ENCODE measurements around the gene CNTN5. TPM values are rescaled to one million over a fixed set of nuclear protein-coding genes. Genes with fewer than 3 reads are reported as not detected.

Gene CNTN5
- total RNA-seq, 2 donors from 2014 or later = 0.85 to 4.2 TPM

DNA sequence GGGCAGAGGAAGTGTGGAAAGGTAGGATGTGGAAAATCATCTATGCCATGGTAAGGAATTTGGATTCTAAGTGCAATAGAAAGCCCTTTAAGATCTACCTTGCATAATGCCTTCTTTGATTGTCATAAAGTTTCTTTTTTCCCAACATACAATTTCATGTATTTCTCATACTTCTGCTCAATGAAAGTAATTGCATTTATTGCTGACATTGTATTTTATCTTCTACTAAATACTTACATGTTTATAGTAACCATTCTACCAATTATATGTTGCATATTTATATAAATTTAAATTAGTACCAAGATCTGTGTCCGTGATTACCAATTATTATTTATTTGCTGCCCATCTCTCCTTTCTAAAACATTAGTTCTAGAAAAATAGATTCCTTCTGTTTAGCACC, 114.8 kb downstream of the CNTN5 start:
- ATAC-seq (ENCODE audit: insufficient number of reproducible peaks, low FRiP score, low read depth) (no peak), DNase-seq (ENCODE audit: low spot score) (no peak)
- TF ChIP-seq, protein P1, sequence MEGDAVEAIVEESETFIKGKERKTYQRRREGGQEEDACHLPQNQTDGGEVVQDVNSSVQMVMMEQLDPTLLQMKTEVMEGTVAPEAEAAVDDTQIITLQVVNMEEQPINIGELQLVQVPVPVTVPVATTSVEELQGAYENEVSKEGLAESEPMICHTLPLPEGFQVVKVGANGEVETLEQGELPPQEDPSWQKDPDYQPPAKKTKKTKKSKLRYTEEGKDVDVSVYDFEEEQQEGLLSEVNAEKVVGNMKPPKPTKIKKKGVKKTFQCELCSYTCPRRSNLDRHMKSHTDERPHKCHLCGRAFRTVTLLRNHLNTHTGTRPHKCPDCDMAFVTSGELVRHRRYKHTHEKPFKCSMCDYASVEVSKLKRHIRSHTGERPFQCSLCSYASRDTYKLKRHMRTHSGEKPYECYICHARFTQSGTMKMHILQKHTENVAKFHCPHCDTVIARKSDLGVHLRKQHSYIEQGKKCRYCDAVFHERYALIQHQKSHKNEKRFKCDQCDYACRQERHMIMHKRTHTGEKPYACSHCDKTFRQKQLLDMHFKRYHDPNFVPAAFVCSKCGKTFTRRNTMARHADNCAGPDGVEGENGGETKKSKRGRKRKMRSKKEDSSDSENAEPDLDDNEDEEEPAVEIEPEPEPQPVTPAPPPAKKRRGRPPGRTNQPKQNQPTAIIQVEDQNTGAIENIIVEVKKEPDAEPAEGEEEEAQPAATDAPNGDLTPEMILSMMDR (IDR thresholded peaks at IDR 0.05) = no peak
- Histone ChIP-seq H3K4me1 (ENCODE audit: control insufficient read depth in 1 of 2, low read depth in 2 of 2) (no peaks in the 10 kb centered on the region), H3K9me3 (no peaks in the 10 kb centered on the region), H3K27ac (no peak overlapping the region), H3K4me3 (no peak overlapping the region), H3K36me3 (no peaks in the 10 kb centered on the region), H3K27me3 (replicated peaks; ENCODE audit: insufficient read depth) (no peaks in the 10 kb centered on the region)

DNA sequence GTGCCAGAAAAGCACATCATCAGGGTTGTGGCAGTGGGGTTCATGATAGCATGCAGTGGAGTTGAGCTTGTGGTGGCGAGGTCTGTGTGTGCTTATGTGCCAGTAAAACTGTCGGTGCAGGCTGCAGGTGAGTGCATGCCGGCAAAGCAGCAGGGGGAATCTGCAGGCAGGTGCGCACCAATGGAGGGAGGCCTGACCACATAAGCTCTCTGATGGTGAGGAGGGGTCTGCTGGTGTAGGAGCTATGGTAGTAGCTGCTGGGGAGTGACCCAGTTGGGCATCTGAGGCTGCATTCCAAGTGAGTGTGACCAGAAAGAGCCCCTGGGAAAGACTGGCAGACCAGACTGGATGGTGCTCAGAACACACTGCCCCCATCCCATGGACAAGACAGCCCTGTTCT, 121.5 kb downstream of the CNTN5 start:
- TF ChIP-seq, protein P1 (IDR thresholded peaks at IDR 0.05) = no peak
- Histone ChIP-seq H3K4me1 (ENCODE audit: control insufficient read depth in 1 of 2, low read depth in 2 of 2) (no peaks in the 10 kb centered on the region), H3K4me3 (no peak overlapping the region), H3K36me3 (no peaks in the 10 kb centered on the region), H3K27me3 (replicated peaks; ENCODE audit: insufficient read depth) (no peaks in the 10 kb centered on the region), H3K27ac (no peak overlapping the region), H3K9me3 (peaks cover 3% of the 10 kb centered on the region)
- ATAC-seq (ENCODE audit: insufficient number of reproducible peaks, low FRiP score, low read depth) (no peak), DNase-seq (ENCODE audit: low spot score) (no peak)

DNA sequence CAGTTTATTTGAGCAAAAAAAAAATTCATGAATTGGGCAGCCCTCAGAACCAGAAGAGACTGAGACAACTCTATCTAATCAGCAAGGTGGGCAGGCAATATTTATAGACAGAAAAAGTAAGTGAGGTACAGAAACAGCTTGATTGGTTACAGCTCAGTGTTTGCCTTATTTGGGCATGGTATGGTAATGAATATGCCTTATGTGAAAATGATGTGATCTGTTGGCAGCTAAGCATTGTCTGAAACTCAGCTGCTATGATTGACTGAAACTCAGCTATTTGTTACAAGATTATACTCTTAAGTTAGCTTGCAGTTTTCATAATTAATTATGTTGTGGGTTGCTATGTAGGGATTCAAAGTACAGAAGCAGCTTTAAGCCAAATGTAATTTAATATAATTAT, 127.6 kb downstream of the CNTN5 start:
- Histone ChIP-seq H3K4me1 (ENCODE audit: control insufficient read depth in 1 of 2, low read depth in 2 of 2) (peaks cover 0 to 4% of the 10 kb centered on the region in 2 donors), H3K9me3 (peaks cover 3% of the 10 kb centered on the region), H3K36me3 (no peaks in the 10 kb centered on the region), H3K27ac (no peak overlapping the region), H3K27me3 (replicated peaks; ENCODE audit: insufficient read depth) (no peaks in the 10 kb centered on the region), H3K4me3 (no peak overlapping the region)
- ATAC-seq (ENCODE audit: insufficient number of reproducible peaks, low FRiP score, low read depth) (no peak), DNase-seq (ENCODE audit: low spot score) (no peak)
- TF ChIP-seq, protein P1 (IDR thresholded peaks at IDR 0.05) = no peak

DNA sequence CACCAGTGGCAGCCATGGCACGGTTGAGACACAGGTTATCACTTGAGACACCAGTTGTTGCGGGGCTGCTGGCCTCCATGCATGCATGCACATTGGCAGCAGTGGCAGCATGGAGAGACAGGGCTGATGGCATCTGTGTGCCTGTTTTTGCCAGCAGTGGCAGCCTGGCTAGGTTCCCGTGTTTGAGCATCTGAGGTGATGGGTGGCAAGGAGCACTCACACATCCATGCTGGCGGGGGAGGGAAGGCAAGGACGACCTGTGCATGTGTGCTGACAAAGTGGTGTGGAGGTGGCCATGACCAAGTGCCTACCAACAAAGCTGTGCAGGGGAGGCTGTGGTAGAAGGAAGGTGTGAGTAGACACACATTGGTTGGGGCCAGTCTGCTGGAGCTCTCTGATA, 133.5 kb downstream of the CNTN5 start:
- ATAC-seq (ENCODE audit: insufficient number of reproducible peaks, low FRiP score, low read depth) (no peak), DNase-seq (ENCODE audit: low spot score) (no peak)
- TF ChIP-seq, protein P1 (IDR thresholded peaks at IDR 0.05) = no peak
- H3K27ac ChIP-seq = no peak overlapping the region
- no peaks in the 10 kb centered on the region for H3K36me3 ChIP-seq
- H3K27me3 ChIP-seq (replicated peaks; ENCODE audit: insufficient read depth) = no peaks in the 10 kb centered on the region
- H3K9me3 ChIP-seq = no peaks in the 10 kb centered on the region
- no peak overlapping the region for H3K4me3 ChIP-seq
- no peaks in the 10 kb centered on the region for H3K4me1 ChIP-seq (ENCODE audit: control insufficient read depth in 1 of 2, low read depth in 2 of 2)

DNA sequence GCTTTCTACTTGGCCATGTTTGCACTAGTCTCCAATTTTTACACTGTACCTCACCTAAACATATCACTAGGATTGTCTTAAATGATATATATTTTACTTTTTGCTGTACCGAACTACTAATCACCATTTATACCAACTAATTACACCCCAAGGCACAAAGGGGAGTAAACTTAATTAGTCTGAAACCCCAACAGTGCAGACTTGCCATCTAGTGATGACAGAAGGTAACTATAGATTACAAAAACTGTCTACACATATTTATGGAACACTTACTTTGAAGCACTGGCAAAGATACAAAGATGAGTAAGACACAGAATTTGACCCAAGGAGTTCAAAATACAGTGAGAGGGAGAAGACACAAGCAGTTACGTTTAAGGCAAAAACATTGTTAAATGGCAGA, 139.7 kb downstream of the CNTN5 start:
- Histone ChIP-seq H3K4me3 (no peak overlapping the region), H3K27me3 (replicated peaks; ENCODE audit: insufficient read depth) (no peaks in the 10 kb centered on the region), H3K36me3 (no peaks in the 10 kb centered on the region), H3K9me3 (no peaks in the 10 kb centered on the region), H3K4me1 (ENCODE audit: control insufficient read depth in 1 of 2, low read depth in 2 of 2) (no peaks in the 10 kb centered on the region), H3K27ac (no peak overlapping the region)
- no peak for DNase-seq (ENCODE audit: low spot score)
- TF ChIP-seq, protein P1 (IDR thresholded peaks at IDR 0.05) = no peak
- ATAC-seq (ENCODE audit: insufficient number of reproducible peaks, low FRiP score, low read depth) = no peak

Data from thoracic aorta (tissue), 2 donors.